ENCODE results near the gene NOS3. TPM values are rescaled to one million over a fixed set of nuclear protein-coding genes. Genes with fewer than 3 reads are reported as not detected.

The NOS3 gene
- total and polyA plus RNA-seq, 2 of the 13 experiments (the other 11 are each of a cell fraction or from before 2014, with no cell fraction given): 3.7 to 7.5 TPM

GRCh38 chr7:151057989-151058780 is 67.4 kb downstream of the NOS3 start (continued):
- TF ChIP-seq ETV5 (CRISPR knock-in tag; IDR thresholded peaks at IDR 0.05; ENCODE audit: borderline replicate concordance) (peak; percentile 68; the same call in 1 of the 2 replicates), FOXO1 (CRISPR knock-in tag; IDR thresholded peaks at IDR 0.05) (peak; percentile 62; the same call in 1 of the 2 replicates), ZNF746 (CRISPR knock-in tag; IDR thresholded peaks at IDR 0.05) (no peak), BATF2 (CRISPR knock-in tag; IDR thresholded peaks at IDR 0.05) (no peak), ZNF589 (CRISPR knock-in tag; conservative IDR thresholded peaks at IDR 0.05) (peak; percentile 61; the same call in 1 of the 2 replicates), GABPB1 (CRISPR knock-in tag; IDR thresholded peaks at IDR 0.05) (peak; percentile 97), SP4 (CRISPR knock-in tag; IDR thresholded peaks at IDR 0.05) (peak; percentile 94), ZFP62 (CRISPR knock-in tag; IDR thresholded peaks at IDR 0.05) (0 out of 2 replicates have a peak, but pooled peaks have one; percentile 58), NFE2L1 (CRISPR knock-in tag; IDR thresholded peaks at IDR 0.05; ENCODE audit: borderline replicate concordance) (0 out of 2 replicates have a peak, but pooled peaks have one; percentile 55), ATF1 (CRISPR knock-in tag; IDR thresholded peaks at IDR 0.05) (peak; percentile 84), TAF1 (CRISPR knock-in tag; IDR thresholded peaks at IDR 0.05) (peak; percentile 52; the same call in 1 of the 2 replicates), HOXA3 (CRISPR knock-in tag; IDR thresholded peaks at IDR 0.05) (peak; percentile 68), NFKB2 (CRISPR knock-in tag; IDR thresholded peaks at IDR 0.05; ENCODE audit: borderline replicate concordance) (peak; percentile 75; the same call in 1 of the 2 replicates), EP300 (IDR thresholded peaks at IDR 0.05; ENCODE audit: low read depth in 2 of 2, low read length in 2 of 2) (no peak; a peak in 1 of 4 replicates), EP300 (CRISPR knock-in tag; IDR thresholded peaks at IDR 0.05; ENCODE audit: borderline replicate concordance) (no peak), ONECUT2 (CRISPR knock-in tag; IDR thresholded peaks at IDR 0.05) (no peak), FOXA3 (CRISPR knock-in tag; IDR thresholded peaks at IDR 0.05) (peak; percentile 61), KAT8 (CRISPR knock-in tag; IDR thresholded peaks at IDR 0.05) (peak; percentile 79), TCF7 (IDR thresholded peaks at IDR 0.05; ENCODE audit: low read depth) (peak; percentile 92)
- TF ChIP-seq, protein P1, sequence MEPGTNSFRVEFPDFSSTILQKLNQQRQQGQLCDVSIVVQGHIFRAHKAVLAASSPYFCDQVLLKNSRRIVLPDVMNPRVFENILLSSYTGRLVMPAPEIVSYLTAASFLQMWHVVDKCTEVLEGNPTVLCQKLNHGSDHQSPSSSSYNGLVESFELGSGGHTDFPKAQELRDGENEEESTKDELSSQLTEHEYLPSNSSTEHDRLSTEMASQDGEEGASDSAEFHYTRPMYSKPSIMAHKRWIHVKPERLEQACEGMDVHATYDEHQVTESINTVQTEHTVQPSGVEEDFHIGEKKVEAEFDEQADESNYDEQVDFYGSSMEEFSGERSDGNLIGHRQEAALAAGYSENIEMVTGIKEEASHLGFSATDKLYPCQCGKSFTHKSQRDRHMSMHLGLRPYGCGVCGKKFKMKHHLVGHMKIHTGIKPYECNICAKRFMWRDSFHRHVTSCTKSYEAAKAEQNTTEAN (CRISPR knock-in tag; conservative IDR thresholded peaks at IDR 0.05): peak; percentile 37; the same call in 1 of the 2 replicates
- TF ChIP-seq, protein P2, sequence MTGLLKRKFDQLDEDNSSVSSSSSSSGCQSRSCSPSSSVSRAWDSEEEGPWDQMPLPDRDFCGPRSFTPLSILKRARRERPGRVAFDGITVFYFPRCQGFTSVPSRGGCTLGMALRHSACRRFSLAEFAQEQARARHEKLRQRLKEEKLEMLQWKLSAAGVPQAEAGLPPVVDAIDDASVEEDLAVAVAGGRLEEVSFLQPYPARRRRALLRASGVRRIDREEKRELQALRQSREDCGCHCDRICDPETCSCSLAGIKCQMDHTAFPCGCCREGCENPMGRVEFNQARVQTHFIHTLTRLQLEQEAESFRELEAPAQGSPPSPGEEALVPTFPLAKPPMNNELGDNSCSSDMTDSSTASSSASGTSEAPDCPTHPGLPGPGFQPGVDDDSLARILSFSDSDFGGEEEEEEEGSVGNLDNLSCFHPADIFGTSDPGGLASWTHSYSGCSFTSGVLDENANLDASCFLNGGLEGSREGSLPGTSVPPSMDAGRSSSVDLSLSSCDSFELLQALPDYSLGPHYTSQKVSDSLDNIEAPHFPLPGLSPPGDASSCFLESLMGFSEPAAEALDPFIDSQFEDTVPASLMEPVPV (CRISPR knock-in tag; IDR thresholded peaks at IDR 0.05): 0 out of 2 replicates have a peak, but pooled peaks have one; percentile 40
- TF ChIP-seq, protein P3, sequence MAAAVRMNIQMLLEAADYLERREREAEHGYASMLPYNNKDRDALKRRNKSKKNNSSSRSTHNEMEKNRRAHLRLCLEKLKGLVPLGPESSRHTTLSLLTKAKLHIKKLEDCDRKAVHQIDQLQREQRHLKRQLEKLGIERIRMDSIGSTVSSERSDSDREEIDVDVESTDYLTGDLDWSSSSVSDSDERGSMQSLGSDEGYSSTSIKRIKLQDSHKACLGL (CRISPR knock-in tag; IDR thresholded peaks at IDR 0.05): peak; percentile 12; the same call in 1 of the 2 replicates
- TF ChIP-seq, protein P4, sequence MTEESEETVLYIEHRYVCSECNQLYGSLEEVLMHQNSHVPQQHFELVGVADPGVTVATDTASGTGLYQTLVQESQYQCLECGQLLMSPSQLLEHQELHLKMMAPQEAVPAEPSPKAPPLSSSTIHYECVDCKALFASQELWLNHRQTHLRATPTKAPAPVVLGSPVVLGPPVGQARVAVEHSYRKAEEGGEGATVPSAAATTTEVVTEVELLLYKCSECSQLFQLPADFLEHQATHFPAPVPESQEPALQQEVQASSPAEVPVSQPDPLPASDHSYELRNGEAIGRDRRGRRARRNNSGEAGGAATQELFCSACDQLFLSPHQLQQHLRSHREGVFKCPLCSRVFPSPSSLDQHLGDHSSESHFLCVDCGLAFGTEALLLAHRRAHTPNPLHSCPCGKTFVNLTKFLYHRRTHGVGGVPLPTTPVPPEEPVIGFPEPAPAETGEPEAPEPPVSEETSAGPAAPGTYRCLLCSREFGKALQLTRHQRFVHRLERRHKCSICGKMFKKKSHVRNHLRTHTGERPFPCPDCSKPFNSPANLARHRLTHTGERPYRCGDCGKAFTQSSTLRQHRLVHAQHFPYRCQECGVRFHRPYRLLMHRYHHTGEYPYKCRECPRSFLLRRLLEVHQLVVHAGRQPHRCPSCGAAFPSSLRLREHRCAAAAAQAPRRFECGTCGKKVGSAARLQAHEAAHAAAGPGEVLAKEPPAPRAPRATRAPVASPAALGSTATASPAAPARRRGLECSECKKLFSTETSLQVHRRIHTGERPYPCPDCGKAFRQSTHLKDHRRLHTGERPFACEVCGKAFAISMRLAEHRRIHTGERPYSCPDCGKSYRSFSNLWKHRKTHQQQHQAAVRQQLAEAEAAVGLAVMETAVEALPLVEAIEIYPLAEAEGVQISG (CRISPR knock-in tag; IDR thresholded peaks at IDR 0.05): peak; percentile 93
